AG04450 (cell line): ENCODE measurements around the gene CD44. TPM values are rescaled to one million over a fixed set of nuclear protein-coding genes. Genes with fewer than 3 reads are reported as not detected.

Experiments used
- CTCF ChIA-PET: fragments of 300-600, 350-600 bp; formaldehyde crosslinking; extraction: SDS; loops from one replicate; lab custom pipeline; 2022; ENCODE audit warnings: antibody characterized with exemption, inconsistent platforms; lab: Charles Lee
- POLR2A ChIA-PET: fragments of 350-600 bp; formaldehyde crosslinking; extraction: SDS; loops from one replicate; lab custom pipeline; 2021; ENCODE audit warnings: antibody characterized with exemption, inconsistent platforms; lab: Yijun Ruan, JAX
- DNase-seq: peaks from one replicate; pipeline ENCODE4 v3.0.0-alpha.2; 2011; ENCODE audit warnings: low read depth, low spot score
- H3K27ac ChIP-seq: one replicate; pipeline ENCODE4 v1.5.1; 2012; ENCODE audit warnings: low read depth, low read length, control low read depth
- H3K27me3 ChIP-seq: one replicate; pipeline ENCODE4 v1.6.0; 2012; ENCODE audit warnings: low read length; ENCODE audit not compliant: control insufficient read depth, insufficient read depth
- H3K4me3 ChIP-seq: 2 replicates; pipeline ENCODE4 v1.5.1; 2011; ENCODE audit warnings: mild to moderate bottlenecking, low read depth, low read length, control low read depth
- H3K9me3 ChIP-seq: 2 replicates; pipeline ENCODE4 v1.5.1; 2012; ENCODE audit warnings: low read length; ENCODE audit not compliant: control insufficient read depth, insufficient read depth
- CTCF ChIP-seq: IDR thresholded peaks from 2 replicates; pipeline ENCODE4 v1.5.1; 2011; ENCODE audit warnings: low read depth, low read length, control low read depth, inconsistent platforms
- polyA plus RNA-seq: library from polyadenylated mRNA; depleted of rRNA; stranded (reverse); fragments of >200 nt; gene quantifications from 2 replicates; pipeline ENCODE4 v1.2.3, GENCODE V29; 2011

The CD44 gene
- polyA plus RNA-seq, 1 experiment, result 1,817 TPM

GRCh38 chr11:35145271-35145670 lies 6.3 kb downstream of the CD44 start:
- CTCF ChIA-PET, result interaction anchor here (0.6 to 0.8 kb wide), 3 partner anchors 140 to 235 kb away, joined by 4 to 5 read pairs (median 4); no protein-coding TSS in a partner anchor
- DNase-seq, result no peak
- Histone ChIP-seq H3K27ac (peak overlapping the region; percentile 2), H3K27me3 (no peaks in the 10 kb centered on the region), H3K4me3 (peak overlapping the region; percentile 47), H3K9me3 (no peaks in the 10 kb centered on the region)
- TF ChIP-seq CTCF, result no peak
- POLR2A ChIA-PET, result interaction anchor here (1.2 to 2.1 kb wide), 3 partner anchors 22 to 168 kb away, joined by 3 to 11 read pairs (median 3); no protein-coding TSS in a partner anchor

GRCh38 chr11:35146074-35146521 lies 7.1 kb downstream of the CD44 start:
- TF ChIP-seq CTCF, result no peak
- POLR2A ChIA-PET, result interaction anchor here (1.2 to 2.1 kb wide), 3 partner anchors 21 to 169 kb away, joined by 3 to 11 read pairs (median 3); no protein-coding TSS in a partner anchor
- no peak overlapping the region for H3K27ac ChIP-seq
- CTCF ChIA-PET, result interaction anchor here (0.6 to 1.1 kb wide), 4 partner anchors 141 to 235 kb away, joined by 4 to 5 read pairs (median 4); no protein-coding TSS in a partner anchor
- H3K27me3 ChIP-seq, result no peaks in the 10 kb centered on the region
- no peak for DNase-seq
- no peaks in the 10 kb centered on the region for H3K9me3 ChIP-seq
- H3K4me3 ChIP-seq, result peak overlapping the region; percentile 27; the same call in 1 of the 2 replicates

GRCh38 chr11:35146711-35147110 lies 7.7 kb downstream of the CD44 start:
- CTCF ChIA-PET, result interaction anchor here (1.1 kb wide), 1 partner anchor 220 kb away, joined by 4 read pairs; no protein-coding TSS in a partner anchor
- no peak for DNase-seq
- Histone ChIP-seq H3K4me3 (no peak overlapping the region; the same call in 1 of the 2 replicates), H3K27ac (no peak overlapping the region), H3K9me3 (no peaks in the 10 kb centered on the region), H3K27me3 (no peaks in the 10 kb centered on the region)
- POLR2A ChIA-PET, result interaction anchor here (1.5 to 2.1 kb wide), 2 partner anchors 20 to 170 kb away, joined by 3 to 11 read pairs; no protein-coding TSS in a partner anchor
- TF ChIP-seq CTCF, result no peak

- no peak for TF ChIP-seq CTCF
- ChIA-PET CTCF (interaction anchor here (1.1 kb wide), 1 partner anchor 220 kb away, joined by 4 read pairs; no protein-coding TSS in a partner anchor), POLR2A (interaction anchor here (2.1 kb wide), 1 partner anchor 170 kb away, joined by 11 read pairs; no protein-coding TSS in a partner anchor)
- Histone ChIP-seq H3K27me3 (no peaks in the 10 kb centered on the region), H3K9me3 (no peaks in the 10 kb centered on the region), H3K4me3 (no peak overlapping the region; the same call in 1 of the 2 replicates), H3K27ac (peak overlapping the region; percentile 53)
- DNase-seq, result no peak
These were observed 8.3 kb downstream of the CD44 start for GRCh38 chr11:35147235-35147634.
